Esophagus muscularis mucosa (tissue), 4 donors: Measurements from ENCODE around the gene POLD1.

Experiments used
- CTCF ChIP-seq, 3 experiments: fragments of 200-600 bp in 2 of 3; fragments of 450-650 bp in 1 of 3; sonication (generic) in 2 of 3; IDR thresholded peaks; one replicate each; pipeline ENCODE4 v1.5.1; 2017 to 2019; ENCODE audit warnings: antibody characterized with exemption in 3 of 3, mild to moderate bottlenecking in 2 of 3, moderate library complexity in 1 of 3
- EP300 ChIP-seq: sonication (generic); formaldehyde crosslinking; IDR thresholded peaks from one replicate; pipeline ENCODE4 v1.6.1; 2017; ENCODE audit warnings: antibody characterized with exemption
- POLR2A ChIP-seq: fragments of 450-650 bp; IDR thresholded peaks from one replicate; pipeline ENCODE4 v1.6.1; 2017; ENCODE audit warnings: antibody characterized with exemption, moderate library complexity, mild to moderate bottlenecking, low read depth

- no peak for TF ChIP-seq CTCF (IDR thresholded peaks at IDR 0.05)
- no peak for TF ChIP-seq POLR2A
- no peak for TF ChIP-seq EP300
Measured at GRCh38 chr19:50361290-50362029, 22.7 kb upstream of the POLD1 start.
